Gastrocnemius medialis (tissue), 4 donors: ENCODE measurements around the gene TAF11L11.

Source experiments
- POLR2A ChIP-seq, 2 donors: fragments of 450-650 bp; IDR thresholded peaks; one replicate each; pipeline ENCODE4 v1.6.1; 2017; ENCODE audit warnings: antibody characterized with exemption in 2 of 2, mild to moderate bottlenecking in 2 of 2, moderate library complexity in 2 of 2
- TF ChIP-seq, protein P1 (sequence below), 5 experiments: fragments of 450-650 bp in 3 of 5; fragments of 200-600 bp in 2 of 5; sonication (generic) in 2 of 5; IDR thresholded peaks in 4 of 5; conservative IDR thresholded peaks in 1 of 5; 1 replicate in 4 of 5; 2 replicates in 1 of 5; pipeline ENCODE4 v1.5.1; 2016 to 2019; ENCODE audit warnings: antibody characterized with exemption in 5 of 5, mild to moderate bottlenecking in 3 of 5, moderate library complexity in 3 of 5

GRCh38 chr5:17614872-17615605 is 11.1 kb downstream of the TAF11L11 start:
- no peak for TF ChIP-seq POLR2A (IDR thresholded peaks at IDR 0.05)
- TF ChIP-seq, protein P1, sequence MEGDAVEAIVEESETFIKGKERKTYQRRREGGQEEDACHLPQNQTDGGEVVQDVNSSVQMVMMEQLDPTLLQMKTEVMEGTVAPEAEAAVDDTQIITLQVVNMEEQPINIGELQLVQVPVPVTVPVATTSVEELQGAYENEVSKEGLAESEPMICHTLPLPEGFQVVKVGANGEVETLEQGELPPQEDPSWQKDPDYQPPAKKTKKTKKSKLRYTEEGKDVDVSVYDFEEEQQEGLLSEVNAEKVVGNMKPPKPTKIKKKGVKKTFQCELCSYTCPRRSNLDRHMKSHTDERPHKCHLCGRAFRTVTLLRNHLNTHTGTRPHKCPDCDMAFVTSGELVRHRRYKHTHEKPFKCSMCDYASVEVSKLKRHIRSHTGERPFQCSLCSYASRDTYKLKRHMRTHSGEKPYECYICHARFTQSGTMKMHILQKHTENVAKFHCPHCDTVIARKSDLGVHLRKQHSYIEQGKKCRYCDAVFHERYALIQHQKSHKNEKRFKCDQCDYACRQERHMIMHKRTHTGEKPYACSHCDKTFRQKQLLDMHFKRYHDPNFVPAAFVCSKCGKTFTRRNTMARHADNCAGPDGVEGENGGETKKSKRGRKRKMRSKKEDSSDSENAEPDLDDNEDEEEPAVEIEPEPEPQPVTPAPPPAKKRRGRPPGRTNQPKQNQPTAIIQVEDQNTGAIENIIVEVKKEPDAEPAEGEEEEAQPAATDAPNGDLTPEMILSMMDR (IDR thresholded peaks at IDR 0.05 in 4 of 5, conservative IDR thresholded peaks at IDR 0.05 in 1 of 5), result no peak
